GM12864 (cell line): ENCODE data around the gene PAQR6.

Source experiments
- DNase-seq: peaks from one replicate; pipeline ENCODE4 v3.0.0-alpha.2; 2011; ENCODE audit warnings: low read depth
- H3K4me3 ChIP-seq: 2 replicates; pipeline ENCODE4 v1.5.1; 2011; ENCODE audit warnings: mild to moderate bottlenecking, low read depth, low read length, control low read depth
- CTCF ChIP-seq: IDR thresholded peaks from 2 replicates; pipeline ENCODE4 v1.5.1; 2011; ENCODE audit warnings: low read depth, mild to moderate bottlenecking, moderate library complexity, low read length, control low read depth, inconsistent platforms; ENCODE audit errors: missing control alignments

PAQR6 gene

DNA sequence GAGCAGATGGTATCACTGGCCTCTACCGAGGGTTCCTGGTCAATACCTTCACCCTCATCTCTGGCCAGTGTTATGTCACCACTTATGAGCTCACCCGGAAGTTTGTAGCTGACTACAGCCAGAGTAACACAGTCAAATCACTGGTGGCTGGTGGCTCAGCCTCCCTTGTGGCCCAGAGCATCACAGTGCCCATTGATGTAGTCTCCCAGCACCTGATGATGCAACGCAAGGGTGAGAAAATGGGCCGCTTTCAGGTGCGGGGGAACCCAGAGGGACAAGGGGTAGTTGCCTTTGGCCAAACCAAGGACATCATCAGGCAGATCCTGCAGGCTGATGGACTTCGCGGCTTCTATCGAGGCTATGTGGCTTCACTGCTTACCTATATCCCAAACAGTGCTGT is 47.8 kb downstream of the PAQR6 start:
- TF ChIP-seq CTCF = no peak
- H3K4me3 ChIP-seq = no peak overlapping the region
- no peak for DNase-seq

DNA sequence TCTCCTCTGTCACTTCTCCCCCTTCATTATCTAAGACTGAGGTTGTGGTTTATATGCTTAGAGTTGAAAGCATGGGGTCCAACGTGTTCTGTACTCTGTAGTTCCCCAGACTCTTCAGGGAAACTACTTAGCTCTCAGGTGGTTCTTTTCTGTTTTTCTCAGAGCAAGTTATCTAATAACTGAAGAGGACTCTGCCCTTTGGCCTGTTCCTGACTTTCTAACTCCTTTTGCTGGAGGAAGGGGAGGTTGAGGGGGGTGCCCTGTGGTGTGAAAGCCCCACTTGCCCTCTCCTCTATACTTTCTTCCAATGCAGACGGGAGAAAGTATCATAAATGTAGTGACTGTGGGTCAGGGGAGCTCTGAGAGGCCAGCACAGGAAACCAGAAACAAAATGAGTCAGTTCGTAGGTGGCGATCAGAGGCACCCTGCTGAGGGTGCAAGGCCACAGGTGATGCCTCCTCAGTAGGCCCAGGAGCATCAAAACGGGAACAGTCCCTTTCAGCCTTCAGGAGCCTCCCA is 49.0 kb downstream of the PAQR6 start:
- TF ChIP-seq CTCF = no peak
- H3K4me3 ChIP-seq = no peak overlapping the region; the same call in 1 of the 2 replicates
- no peak for DNase-seq

DNA sequence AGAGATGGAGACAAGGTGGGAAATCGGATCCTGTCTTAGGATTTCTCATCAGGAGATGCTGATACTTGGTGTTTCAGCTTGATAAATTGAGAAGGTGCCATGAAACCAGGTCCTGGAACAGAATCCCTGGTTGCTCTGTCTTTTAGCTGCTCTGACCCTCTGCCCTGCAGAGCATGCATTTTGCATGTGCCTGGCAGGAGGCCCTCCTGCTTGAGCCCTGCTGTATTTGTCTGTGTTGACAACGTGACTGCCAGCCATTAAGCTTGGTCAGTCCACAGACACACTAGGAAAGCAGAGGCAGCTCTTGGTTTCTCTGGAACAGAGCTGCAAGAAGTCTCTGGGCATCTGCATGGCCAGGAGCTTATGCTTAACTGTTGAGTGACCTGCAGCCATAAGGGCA is 51.4 kb downstream of the PAQR6 start:
- no peak overlapping the region for H3K4me3 ChIP-seq
- no peak for TF ChIP-seq CTCF
- DNase-seq = no peak

DNA sequence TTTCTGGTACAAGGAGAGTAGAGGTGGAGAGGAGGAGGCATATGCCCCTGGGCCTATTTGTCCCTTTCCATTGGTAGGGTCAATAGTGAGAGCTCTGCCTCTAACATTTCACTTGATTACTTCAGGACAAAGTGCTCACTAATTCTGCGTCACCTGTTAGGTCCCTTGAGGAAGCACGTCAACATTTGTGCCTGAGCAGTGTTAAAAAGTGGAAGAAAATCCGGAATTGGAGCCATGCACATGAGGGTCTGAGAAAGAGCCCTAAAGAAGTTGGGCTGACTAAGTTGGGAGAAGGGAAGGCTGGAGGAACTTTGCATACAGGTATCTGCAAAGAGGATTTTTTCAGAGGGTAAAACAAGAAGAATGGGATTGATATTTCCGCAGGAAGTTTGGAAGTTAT is 52.0 kb downstream of the PAQR6 start:
- no peak for DNase-seq
- TF ChIP-seq CTCF = no peak
- H3K4me3 ChIP-seq = no peak overlapping the region

DNA sequence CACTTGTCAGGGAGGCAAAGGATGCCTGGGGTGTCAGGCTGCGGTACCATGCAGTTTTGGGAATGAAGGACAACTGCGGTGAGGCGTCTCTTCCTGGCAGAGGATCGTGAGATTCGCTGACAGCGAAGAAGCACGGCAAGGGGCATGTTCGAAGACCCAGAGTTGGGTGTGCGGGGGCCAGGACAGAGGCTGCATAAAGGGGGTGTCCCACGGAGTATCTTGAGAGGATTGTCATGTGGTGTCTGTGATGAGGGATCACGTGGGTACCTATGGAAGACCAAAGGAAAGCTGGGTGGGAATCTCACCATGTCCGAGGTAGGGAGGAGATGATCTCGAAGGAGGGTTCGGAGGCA is 53.6 kb downstream of the PAQR6 start:
- DNase-seq = no peak
- TF ChIP-seq CTCF = no peak
- peak overlapping the region; percentile 74 for H3K4me3 ChIP-seq

DNA sequence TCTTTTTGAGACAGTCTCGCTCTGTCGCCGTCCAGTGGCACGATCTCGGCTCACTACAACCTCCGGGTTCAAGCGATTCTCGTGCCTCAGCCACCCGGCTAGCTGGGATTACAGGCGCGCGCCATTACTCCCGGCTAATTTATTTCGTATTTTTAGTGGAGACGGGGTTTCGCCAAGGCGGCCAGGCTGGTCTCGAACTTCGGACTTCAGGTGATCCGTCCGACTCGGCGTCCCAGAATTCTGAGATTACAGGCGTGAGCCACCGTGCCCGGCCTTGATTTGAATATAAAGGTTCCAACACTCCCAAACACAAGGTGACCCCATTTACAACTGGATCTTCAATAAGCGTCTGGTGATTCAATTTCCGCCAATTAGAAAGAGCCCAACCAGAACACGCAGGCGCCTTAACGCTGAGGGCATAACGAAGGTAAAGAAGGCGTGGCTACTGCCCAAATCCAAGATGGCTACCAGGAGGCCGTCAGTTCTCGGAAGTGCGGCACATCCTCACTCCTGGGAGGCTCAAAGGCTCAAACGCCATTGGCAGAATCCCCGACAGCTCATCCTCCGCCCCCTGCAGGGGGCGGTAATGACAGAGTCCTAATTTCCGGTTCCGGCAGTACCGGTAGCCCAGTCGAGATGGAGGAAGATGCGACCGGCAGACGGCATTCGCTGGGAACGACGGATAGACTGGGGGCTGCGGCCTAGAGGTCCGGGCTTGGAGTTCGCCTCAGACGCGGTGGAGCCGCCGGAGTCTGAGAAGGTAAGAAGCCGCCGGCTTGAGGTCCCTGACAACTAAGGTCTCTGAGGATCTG is 54.2 kb downstream of the PAQR6 start, which contains the start of gene SLC25A44:
SLC25A44 (plus strand) TSS at position 617 of the 812 bp plus-strand sequence. CDS start 5,744 bp downstream, outside the sequence.
- DNase-seq = peak; percentile 98
- H3K4me3 ChIP-seq = peak within 1 kb of the TSS; percentile 74
- TF ChIP-seq CTCF = peak; percentile 50
